Measurements from ENCODE around the gene KBTBD12.

DNA sequence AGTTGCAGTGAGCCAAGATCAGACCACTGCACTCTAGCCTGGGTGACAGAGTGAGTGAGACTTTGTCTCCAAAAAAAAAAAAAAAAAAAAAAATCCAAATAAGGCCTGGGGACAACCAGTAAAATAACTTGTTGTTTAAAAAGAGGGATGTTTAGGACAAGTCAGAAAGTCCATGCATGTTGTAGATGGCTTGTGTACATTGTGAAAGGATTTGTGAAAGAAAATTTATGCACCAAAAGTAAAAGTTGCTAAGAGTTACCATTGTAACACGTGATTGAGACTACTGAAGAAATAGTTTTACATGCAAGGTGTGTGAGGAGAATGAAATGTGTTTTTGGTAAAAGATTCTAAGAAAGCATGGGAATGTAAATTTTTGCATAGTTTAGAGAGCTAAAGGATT, 101.5 kb downstream of the KBTBD12 start:
- TF ChIP-seq POLR2AphosphoS5 (IDR thresholded peaks at IDR 0.05; ENCODE audit: borderline replicate concordance, low read depth, low read length) (no peak), EZH2 (IDR thresholded peaks at IDR 0.05) (no peak)
